ENCODE results near the gene SH3BP5L.

The SH3BP5L gene

DNA sequence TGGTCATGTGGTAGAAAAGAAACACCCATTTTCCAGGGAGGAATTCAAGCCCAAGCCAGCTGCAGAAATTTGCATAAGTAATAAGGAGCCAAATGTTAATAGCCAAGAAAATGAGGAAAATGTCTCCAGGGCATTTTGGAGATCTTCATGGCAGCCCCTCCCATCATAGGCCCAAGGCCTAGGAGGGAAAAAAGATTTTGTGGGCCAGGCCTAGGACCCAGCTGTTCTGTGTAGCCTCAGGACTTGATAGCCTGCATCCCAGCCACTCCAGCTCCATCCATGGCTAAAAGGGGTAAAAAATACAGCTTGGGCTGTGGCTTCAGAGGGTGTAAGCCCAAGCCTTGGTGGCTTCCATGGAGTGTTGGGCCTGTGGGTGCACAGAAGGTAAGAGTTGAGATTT is 48.7 kb downstream of the SH3BP5L start:
- DNase-seq (ENCODE audit: low read depth) = no peak

- no peak for DNase-seq (ENCODE audit: low read depth)
These were observed 50.3 kb downstream of the SH3BP5L start for GRCh38 chr1:248775441-248775840.
